Gastroesophageal sphincter (tissue), 3 donors: ENCODE data around the gene PRKG1.

Experiments
- CTCF ChIP-seq, 4 experiments: fragments of 200-600 bp in 2 of 4; fragments of 450-650 bp in 2 of 4; sonication (generic) in 1 of 4; IDR thresholded peaks; one replicate each; pipeline ENCODE4 v1.5.1; 2017 to 2019; ENCODE audit warnings: antibody characterized with exemption in 4 of 4, mild to moderate bottlenecking in 2 of 4, moderate library complexity in 2 of 4
- POLR2A ChIP-seq, 2 donors: fragments of 450-650 bp; IDR thresholded peaks; one replicate each; pipeline ENCODE4 v1.6.1; 2017; ENCODE audit warnings: antibody characterized with exemption in 2 of 2, mild to moderate bottlenecking in 2 of 2, moderate library complexity in 1 of 2
- POLR2AphosphoS5 ChIP-seq: sonication (generic); formaldehyde crosslinking; IDR thresholded peaks from one replicate; pipeline ENCODE4 v1.6.1; 2017; ENCODE audit warnings: antibody characterized with exemption

DNA sequence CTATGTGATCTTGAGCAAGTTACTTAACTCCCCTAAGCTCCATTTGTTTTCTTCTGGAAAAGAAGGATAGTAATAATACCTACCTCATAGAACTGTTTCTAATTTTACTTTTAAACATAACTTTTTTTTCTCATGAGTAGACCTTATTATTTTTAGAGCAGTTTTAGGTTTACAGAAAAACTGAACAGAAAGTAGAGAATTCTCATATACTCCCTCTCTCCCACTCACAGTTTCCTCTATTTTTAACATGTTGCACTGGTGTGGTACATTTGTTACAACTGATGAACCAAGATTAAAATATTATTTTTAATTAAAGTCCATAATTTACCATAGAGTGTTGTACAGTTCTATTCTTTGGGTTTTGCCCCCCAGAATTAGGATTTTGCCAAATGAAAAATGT is 846.4 kb downstream of the PRKG1 start:
- TF ChIP-seq CTCF (IDR thresholded peaks at IDR 0.05) (no peak), POLR2AphosphoS5 (no peak), POLR2A (IDR thresholded peaks at IDR 0.05) (no peak)
